Stimulated activated memory B cell treated with anti-CD40 and anti-IgM and Interleukin-4, amounts not matched to agents 10 μg/mL and 1 μg/mL and 100 μg/mL, for 72 hours (primary cell): ENCODE measurements around the gene LIX1.

Experiments used
- ATAC-seq: fragments of 150-1000 bp; cut with Tn5 transposase; 2 replicates; pipeline ENCODE4 v1.10.0; 2021
- H3K27ac Mint-ChIP-seq: one replicate; pipeline ENCODE4 v1.8.0; 2022; ENCODE audit warnings: mild to moderate bottlenecking, mixed read lengths
- H3K27me3 Mint-ChIP-seq: one replicate; pipeline ENCODE4 v1.8.0; 2022; ENCODE audit warnings: mixed read lengths
- H3K36me3 Mint-ChIP-seq: one replicate; pipeline ENCODE4 v1.8.0; 2022; ENCODE audit warnings: mixed read lengths
- H3K4me1 Mint-ChIP-seq: one replicate; pipeline ENCODE4 v1.8.0; 2022; ENCODE audit warnings: mixed read lengths
- H3K4me3 Mint-ChIP-seq: one replicate; pipeline ENCODE4 v1.8.0; 2022; ENCODE audit warnings: mild to moderate bottlenecking, moderate library complexity, mixed read lengths
- H3K9me3 Mint-ChIP-seq: one replicate; pipeline ENCODE4 v1.8.0; 2022; ENCODE audit warnings: mixed read lengths

LIX1 gene

GRCh38 chr5:97078958-97079743 lies 63.3 kb downstream of the LIX1 start:
- peak; percentile 51 for ATAC-seq
- Mint-ChIP-seq H3K27ac (peak overlapping the region; percentile 58), H3K27me3 (no peaks in the 10 kb centered on the region)

DNA sequence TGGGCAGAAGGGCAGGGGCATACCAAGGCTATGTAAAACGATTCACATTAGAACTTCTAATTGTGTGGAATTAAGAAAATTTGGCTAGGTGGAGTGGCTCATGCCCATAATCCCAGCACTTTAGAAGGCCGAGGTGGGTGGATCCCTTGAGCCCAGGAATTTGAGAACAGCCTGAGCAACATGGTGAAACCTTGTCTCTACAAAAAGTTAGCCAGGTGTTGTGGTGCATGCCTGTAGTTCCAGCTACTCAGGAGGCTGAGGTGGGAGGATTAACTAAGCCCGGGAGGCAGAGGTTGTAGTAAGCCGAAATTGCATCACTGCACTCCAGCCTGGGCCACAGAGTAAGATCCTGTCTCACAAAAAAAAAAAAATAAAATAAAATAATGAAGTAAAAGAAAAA lies 65.2 kb downstream of the LIX1 start:
- Mint-ChIP-seq H3K4me1 (peaks cover 41% of the 10 kb centered on the region), H3K27me3 (no peaks in the 10 kb centered on the region)
- ATAC-seq: no peak

More at GRCh38 chr5:97078958-97079743, 63.3 kb downstream of the LIX1 start:
- H3K4me3 Mint-ChIP-seq: peak overlapping the region; percentile 10
- H3K4me1 Mint-ChIP-seq: peaks cover 28% of the 10 kb centered on the region
- no peaks in the 10 kb centered on the region for H3K36me3 Mint-ChIP-seq
- H3K9me3 Mint-ChIP-seq: no peaks in the 10 kb centered on the region

DNA sequence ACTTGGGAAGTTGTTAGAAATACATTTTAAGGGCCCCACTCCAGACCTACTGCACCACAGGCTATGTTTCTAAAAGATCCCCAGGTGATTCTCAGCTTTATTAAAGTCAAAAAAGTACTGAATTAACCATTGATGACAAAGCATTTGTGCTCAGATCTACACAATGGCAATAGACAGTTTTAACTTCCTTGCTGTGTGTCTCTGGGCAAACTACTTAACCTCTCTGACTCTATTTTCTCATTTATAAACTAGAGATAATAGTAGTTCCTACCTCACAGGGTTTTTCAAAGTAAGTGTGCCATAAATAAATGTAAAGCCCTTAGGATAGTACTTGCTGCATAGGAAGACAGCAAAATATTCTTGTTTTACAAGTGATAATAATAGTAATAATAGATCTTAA lies 66.3 kb downstream of the LIX1 start:
- H3K27ac Mint-ChIP-seq: no peak overlapping the region
- peaks cover 37% of the 10 kb centered on the region for H3K4me1 Mint-ChIP-seq
- H3K36me3 Mint-ChIP-seq: no peaks in the 10 kb centered on the region
- no peak overlapping the region for H3K4me3 Mint-ChIP-seq
- no peak for ATAC-seq
- no peaks in the 10 kb centered on the region for H3K27me3 Mint-ChIP-seq
- no peaks in the 10 kb centered on the region for H3K9me3 Mint-ChIP-seq

More for the DNA sequence above, 65.2 kb downstream of the LIX1 start:
- no peak overlapping the region for H3K27ac Mint-ChIP-seq
- H3K36me3 Mint-ChIP-seq: no peaks in the 10 kb centered on the region
- H3K9me3 Mint-ChIP-seq: no peaks in the 10 kb centered on the region
- no peak overlapping the region for H3K4me3 Mint-ChIP-seq

DNA sequence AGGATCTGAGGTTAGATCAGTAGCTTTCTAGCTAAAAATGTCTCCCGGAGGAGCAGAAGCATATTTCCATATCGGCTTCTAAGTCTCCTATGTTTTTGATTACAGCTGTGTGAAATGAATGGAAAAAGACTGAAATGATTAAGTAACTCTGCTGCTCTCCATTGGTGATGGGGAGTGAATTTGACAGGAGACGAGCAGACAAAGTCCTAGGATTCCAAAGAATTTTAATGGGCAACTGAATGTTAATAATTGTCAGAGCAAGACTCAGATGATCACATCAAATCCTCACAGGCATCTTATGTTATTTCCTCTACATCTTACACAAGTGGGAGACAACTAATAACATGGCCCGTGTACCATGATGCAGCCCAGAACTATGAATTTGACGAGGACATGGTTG lies 66.8 kb downstream of the LIX1 start:
- no peak overlapping the region for H3K27ac Mint-ChIP-seq
- no peaks in the 10 kb centered on the region for H3K27me3 Mint-ChIP-seq
- peaks cover 37% of the 10 kb centered on the region for H3K4me1 Mint-ChIP-seq
- ATAC-seq: no peak
- no peaks in the 10 kb centered on the region for H3K36me3 Mint-ChIP-seq
- no peak overlapping the region for H3K4me3 Mint-ChIP-seq
- no peaks in the 10 kb centered on the region for H3K9me3 Mint-ChIP-seq

DNA sequence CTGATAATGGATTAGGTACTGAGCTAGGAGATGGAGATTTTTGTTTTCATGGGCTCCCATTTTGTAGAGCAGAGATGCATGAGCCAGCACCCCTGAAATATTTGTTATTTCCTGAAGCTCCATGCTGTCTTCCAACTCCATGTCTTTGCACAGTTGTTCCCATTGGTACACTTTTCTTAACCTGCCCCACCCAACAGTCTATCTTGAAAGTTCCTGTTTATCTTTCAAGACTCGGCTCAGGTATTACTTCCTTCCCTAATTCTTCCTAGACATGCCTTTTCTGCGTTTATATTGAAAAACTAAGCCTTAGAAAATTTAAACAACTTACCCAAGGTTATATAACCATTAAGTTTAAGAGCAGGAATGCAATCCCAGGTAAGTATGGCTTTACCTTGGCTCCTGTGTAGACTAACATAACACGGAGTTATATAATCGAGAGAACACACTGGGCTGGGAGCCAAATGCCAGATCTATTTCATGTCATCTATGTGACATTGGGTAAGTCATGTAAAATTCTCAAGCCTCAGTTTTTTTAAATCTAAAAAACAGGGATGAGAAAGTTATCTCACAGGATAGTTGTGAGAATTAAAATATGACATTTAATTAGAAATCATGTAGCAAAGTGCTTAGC lies 67.4 kb downstream of the LIX1 start:
- Mint-ChIP-seq H3K4me3 (no peak overlapping the region), H3K4me1 (peaks cover 37% of the 10 kb centered on the region), H3K36me3 (no peaks in the 10 kb centered on the region)

GRCh38 chr5:97073420-97073819 lies 69.0 kb downstream of the LIX1 start:
- Mint-ChIP-seq H3K27ac (peak overlapping the region; percentile 8), H3K36me3 (no peaks in the 10 kb centered on the region), H3K27me3 (no peaks in the 10 kb centered on the region), H3K4me3 (peak overlapping the region; percentile 6), H3K9me3 (no peaks in the 10 kb centered on the region), H3K4me1 (peaks cover 26% of the 10 kb centered on the region)
- ATAC-seq: no peak

More for the DNA sequence above, 67.4 kb downstream of the LIX1 start:
- ATAC-seq: no peak
- Mint-ChIP-seq H3K27me3 (no peaks in the 10 kb centered on the region), H3K27ac (peak overlapping the region; percentile 72), H3K9me3 (no peaks in the 10 kb centered on the region)

DNA sequence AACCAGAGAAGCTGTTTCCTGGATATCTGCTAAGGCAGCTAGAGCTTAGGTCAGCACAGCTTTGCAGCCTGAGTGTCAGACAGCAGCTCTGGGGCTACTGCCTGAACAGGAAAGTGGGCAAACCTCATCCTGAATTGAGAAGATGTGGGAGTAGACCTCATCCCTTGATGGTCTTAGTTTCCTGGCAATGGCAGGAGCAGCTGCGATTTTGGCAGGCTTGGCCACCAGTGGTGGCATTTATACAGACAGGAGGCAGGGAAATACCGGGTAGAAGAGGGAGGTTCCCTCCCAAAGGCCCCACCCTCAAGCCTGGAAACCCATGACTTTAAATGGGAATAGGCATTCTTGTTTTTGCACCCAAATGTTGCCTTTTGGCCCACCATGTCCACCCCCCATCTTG lies 69.7 kb downstream of the LIX1 start:
- no peak overlapping the region for H3K27ac Mint-ChIP-seq
- H3K4me1 Mint-ChIP-seq: peaks cover 25% of the 10 kb centered on the region
- no peak overlapping the region for H3K4me3 Mint-ChIP-seq
- no peaks in the 10 kb centered on the region for H3K9me3 Mint-ChIP-seq
- no peaks in the 10 kb centered on the region for H3K36me3 Mint-ChIP-seq
- no peaks in the 10 kb centered on the region for H3K27me3 Mint-ChIP-seq
- ATAC-seq: no peak

DNA sequence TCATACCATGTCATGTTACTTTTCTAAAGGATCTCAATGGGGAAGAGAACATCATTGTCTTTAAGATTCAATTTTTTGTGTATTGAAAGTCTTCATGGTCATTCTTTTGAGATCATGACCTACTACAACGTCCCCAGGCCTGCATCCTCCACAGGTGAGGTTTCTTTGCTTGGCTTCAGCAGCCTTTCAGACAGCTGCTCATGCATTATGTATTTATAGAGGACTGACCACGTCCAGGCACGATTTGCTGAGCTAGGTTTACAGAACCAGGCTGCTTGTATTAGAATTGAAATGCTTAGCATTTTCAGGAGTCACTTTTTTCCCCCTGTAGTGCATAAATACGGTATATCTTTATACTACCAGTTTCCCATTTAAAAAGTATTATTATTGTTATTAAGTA lies 70.4 kb downstream of the LIX1 start:
- ATAC-seq: no peak
- Mint-ChIP-seq H3K4me3 (no peak overlapping the region), H3K9me3 (no peaks in the 10 kb centered on the region), H3K27ac (no peak overlapping the region), H3K4me1 (peaks cover 25% of the 10 kb centered on the region), H3K36me3 (no peaks in the 10 kb centered on the region), H3K27me3 (no peaks in the 10 kb centered on the region)

DNA sequence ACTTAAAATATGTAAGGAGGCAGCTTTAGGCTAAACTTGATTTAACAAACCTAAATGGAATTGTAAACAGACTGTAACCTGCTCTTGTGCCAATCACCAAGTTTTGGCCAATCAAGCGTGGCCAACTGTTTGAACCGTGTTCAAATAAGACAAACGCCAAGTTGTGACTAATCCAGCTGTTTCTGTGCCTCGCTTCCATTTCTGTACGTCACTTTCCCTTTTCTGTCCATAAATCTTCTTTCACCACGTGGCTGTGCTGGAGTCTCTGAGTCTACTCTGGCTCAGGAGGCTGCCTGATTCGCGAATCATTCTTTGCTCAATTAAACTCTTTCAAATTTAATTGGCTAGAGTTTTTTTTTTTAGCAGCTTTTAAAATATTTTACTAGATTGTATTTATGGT lies 71.3 kb downstream of the LIX1 start:
- H3K9me3 Mint-ChIP-seq: no peaks in the 10 kb centered on the region
- H3K27me3 Mint-ChIP-seq: no peaks in the 10 kb centered on the region
- H3K36me3 Mint-ChIP-seq: no peaks in the 10 kb centered on the region
- peaks cover 25% of the 10 kb centered on the region for H3K4me1 Mint-ChIP-seq
- ATAC-seq: no peak
- H3K27ac Mint-ChIP-seq: no peak overlapping the region
- H3K4me3 Mint-ChIP-seq: no peak overlapping the region

GRCh38 chr5:97070234-97070633 lies 72.2 kb downstream of the LIX1 start:
- H3K36me3 Mint-ChIP-seq: no peaks in the 10 kb centered on the region
- ATAC-seq: no peak
- H3K4me1 Mint-ChIP-seq: peaks cover 25% of the 10 kb centered on the region
- H3K27me3 Mint-ChIP-seq: no peaks in the 10 kb centered on the region
- no peak overlapping the region for H3K4me3 Mint-ChIP-seq
- no peak overlapping the region for H3K27ac Mint-ChIP-seq
- H3K9me3 Mint-ChIP-seq: no peaks in the 10 kb centered on the region

GRCh38 chr5:97067296-97067850 lies 75.0 kb downstream of the LIX1 start:
- ATAC-seq: no peak
- Mint-ChIP-seq H3K36me3 (no peaks in the 10 kb centered on the region), H3K9me3 (no peaks in the 10 kb centered on the region), H3K4me1 (no peaks in the 10 kb centered on the region), H3K27ac (no peak overlapping the region), H3K27me3 (no peaks in the 10 kb centered on the region), H3K4me3 (no peak overlapping the region)

DNA sequence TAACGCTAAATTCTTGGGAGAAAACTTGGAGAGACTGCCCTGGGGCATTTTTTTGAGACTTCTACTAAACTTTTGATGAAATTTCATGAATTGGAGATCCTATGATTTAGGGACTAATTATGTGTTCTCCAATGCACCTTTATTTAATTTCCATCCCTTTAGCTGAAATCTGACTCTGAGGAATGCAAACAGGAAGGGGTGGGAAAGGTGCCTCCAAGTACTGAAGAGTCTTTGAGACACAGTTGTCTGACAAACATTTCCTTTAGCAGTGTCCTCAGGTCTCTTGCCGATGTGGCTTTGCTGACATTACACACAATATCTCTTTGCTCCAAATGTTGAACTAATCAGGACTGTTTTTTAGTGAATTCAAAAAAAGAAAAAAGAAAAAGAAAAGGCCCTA lies 76.9 kb downstream of the LIX1 start:
- H3K27me3 Mint-ChIP-seq: no peaks in the 10 kb centered on the region
- H3K36me3 Mint-ChIP-seq: no peaks in the 10 kb centered on the region
- H3K4me1 Mint-ChIP-seq: no peaks in the 10 kb centered on the region
- H3K9me3 Mint-ChIP-seq: no peaks in the 10 kb centered on the region
- H3K27ac Mint-ChIP-seq: no peak overlapping the region
- H3K4me3 Mint-ChIP-seq: no peak overlapping the region
- no peak for ATAC-seq

DNA sequence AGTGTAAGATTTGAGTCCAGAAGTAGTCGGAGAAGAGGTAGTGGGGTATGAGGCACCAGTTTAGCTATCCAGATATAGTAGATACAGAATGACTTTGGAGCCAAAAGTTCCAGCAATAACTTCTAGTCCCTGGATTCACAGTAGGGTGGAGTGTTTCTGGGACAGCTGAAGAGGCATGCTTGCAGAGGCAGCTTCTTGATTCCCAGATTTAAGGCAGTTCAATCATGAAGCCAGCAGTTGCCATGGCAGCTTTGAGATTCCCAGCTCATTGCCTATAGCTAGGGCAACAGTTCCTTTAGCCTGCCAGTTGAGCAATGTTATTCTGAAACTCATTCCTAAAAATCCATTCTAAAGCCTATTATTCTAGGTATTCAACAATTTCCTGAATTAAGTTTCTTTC lies 79.2 kb downstream of the LIX1 start:
- H3K27ac Mint-ChIP-seq: no peak overlapping the region
- H3K4me1 Mint-ChIP-seq: no peaks in the 10 kb centered on the region
- no peak for ATAC-seq
- no peak overlapping the region for H3K4me3 Mint-ChIP-seq
- no peaks in the 10 kb centered on the region for H3K27me3 Mint-ChIP-seq
- H3K36me3 Mint-ChIP-seq: peaks cover 8% of the 10 kb centered on the region
- no peaks in the 10 kb centered on the region for H3K9me3 Mint-ChIP-seq

GRCh38 chr5:97062046-97062445 lies 80.4 kb downstream of the LIX1 start:
- Mint-ChIP-seq H3K36me3 (peaks cover 8% of the 10 kb centered on the region), H3K27me3 (no peaks in the 10 kb centered on the region), H3K4me3 (no peak overlapping the region), H3K9me3 (no peaks in the 10 kb centered on the region), H3K4me1 (no peaks in the 10 kb centered on the region), H3K27ac (no peak overlapping the region)
- ATAC-seq: no peak

DNA sequence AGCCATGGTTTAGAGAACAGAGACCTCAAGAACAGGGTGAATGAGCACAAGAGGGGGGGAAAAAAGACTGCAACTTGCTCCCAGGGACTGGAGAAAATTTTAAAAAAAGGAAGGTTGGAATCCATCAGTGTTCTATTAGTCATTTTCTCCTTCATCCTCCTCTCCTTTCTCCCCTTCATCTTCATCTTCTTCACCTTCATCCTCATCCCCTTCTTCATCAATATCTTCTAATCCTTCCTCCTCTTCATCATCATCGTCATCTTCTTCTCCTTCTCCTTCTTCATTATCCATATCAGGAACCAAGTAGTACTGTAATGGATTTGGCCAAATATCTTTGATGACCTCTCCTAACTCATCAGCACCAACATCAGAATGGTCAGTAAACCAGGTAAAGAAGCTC lies 86.1 kb downstream of the LIX1 start:
- peaks cover 2% of the 10 kb centered on the region for H3K9me3 Mint-ChIP-seq
- H3K27ac Mint-ChIP-seq: no peak overlapping the region
- H3K4me1 Mint-ChIP-seq: no peaks in the 10 kb centered on the region
- H3K36me3 Mint-ChIP-seq: peaks cover 22% of the 10 kb centered on the region
- H3K27me3 Mint-ChIP-seq: peaks cover 11% of the 10 kb centered on the region
- no peak for ATAC-seq
- no peak overlapping the region for H3K4me3 Mint-ChIP-seq

DNA sequence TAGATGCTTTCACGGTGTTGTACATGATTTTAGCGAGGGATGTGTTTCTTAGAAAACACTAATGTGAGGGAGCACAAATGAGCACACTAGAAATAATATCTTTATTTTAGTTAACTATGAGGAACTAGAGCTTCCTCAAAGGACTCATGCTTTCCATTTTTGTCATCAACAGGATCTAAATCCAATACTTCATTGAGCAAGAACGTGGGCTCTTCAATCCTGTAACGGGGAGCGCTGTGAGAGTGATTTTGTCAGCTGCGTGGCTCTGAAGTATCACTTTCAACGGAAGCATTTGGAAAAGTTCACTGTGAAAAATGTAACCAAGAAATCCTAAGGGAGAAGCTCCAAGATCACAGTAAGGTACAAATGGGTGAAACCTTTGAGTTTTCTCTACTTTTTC lies 93.2 kb downstream of the LIX1 start:
- H3K27ac Mint-ChIP-seq: no peak overlapping the region
- peaks cover 8% of the 10 kb centered on the region for H3K36me3 Mint-ChIP-seq
- peaks cover 20% of the 10 kb centered on the region for H3K27me3 Mint-ChIP-seq
- peak; percentile 48 for ATAC-seq
- no peaks in the 10 kb centered on the region for H3K4me1 Mint-ChIP-seq
- H3K9me3 Mint-ChIP-seq: peaks cover 7% of the 10 kb centered on the region
- H3K4me3 Mint-ChIP-seq: no peak overlapping the region
